Measurements from ENCODE around the gene DOLPP1. TPM values are rescaled to one million over a fixed set of nuclear protein-coding genes. Genes with fewer than 3 reads are reported as not detected.
A peak's percentile ranks its signal among the peaks of the same experiment; 100 is the strongest.

Gene DOLPP1
- total RNA-seq, 2 donors from 2014 or later: 2.9 to 7.9 TPM

GRCh38 chr9:129036241-129036922 lies 44.5 kb upstream of the DOLPP1 start, which contains the start of gene MIGA2:
TSS of gene MIGA2 (plus strand) at chr9:129036626. CDS start at chr9:129040595, 3,969 bp downstream.
- intact Hi-C loops (cut with DNase I): no loop called here

DNA sequence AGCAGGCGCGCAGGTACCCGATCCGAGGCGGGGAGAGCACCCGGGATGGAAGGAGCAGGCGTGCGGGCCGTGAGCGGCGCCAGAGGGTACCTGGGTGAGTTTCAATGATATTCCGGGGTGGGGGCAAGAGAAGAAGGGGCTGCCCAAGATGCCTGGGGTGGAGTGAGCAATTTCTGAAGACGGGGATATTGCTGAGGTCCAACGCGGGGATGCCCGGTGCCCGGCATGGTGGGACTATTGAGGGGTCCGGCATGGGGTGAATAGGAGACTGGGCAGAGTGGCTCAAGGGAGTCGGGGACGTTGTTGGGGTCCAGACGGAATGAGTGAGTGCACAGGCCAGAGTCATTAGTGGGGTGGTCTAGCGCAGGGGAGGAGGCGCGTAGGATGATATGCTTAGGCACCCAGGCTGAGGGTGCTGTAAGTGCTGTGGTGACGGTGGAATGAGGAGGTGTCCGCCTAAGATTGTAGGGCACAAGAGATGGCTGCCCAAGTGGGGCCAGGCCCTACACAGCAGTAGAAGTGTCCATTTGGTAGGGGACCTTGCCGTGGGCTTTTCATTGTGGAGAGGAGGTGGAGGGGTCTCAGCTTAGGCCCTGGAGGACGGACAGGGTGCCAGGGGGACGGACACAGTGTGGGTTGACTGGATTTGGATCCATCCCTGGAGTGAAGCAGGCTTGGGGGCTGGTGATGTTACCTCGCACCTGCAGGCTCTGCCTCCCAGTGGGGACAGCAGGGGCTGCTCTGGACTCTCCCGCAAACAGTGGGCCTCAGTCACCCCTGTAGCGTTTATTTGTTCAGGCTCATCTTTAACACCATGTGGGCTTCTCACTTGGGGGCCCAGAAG lies 43.8 kb upstream of the DOLPP1 start:
- Histone ChIP-seq H3K36me3 (replicated peaks in 1 of 2; ENCODE audit: insufficient read depth in 1 of 2, low read depth in 2 of 2) (peaks cover 0 to 1% of the 10 kb centered on the region in 2 donors), H3K4me3 (peak overlapping the region; percentile 97 to 99), H3K27ac (peak overlapping the region in 3 of 4 donors; percentile 57 to 77 (median 74)), H3K9me3 (no peaks in the 10 kb centered on the region), H3K27me3 (no peaks in the 10 kb centered on the region), H3K4me1 (peaks cover 21% of the 10 kb centered on the region)
- intact Hi-C loops (cut with DNase I): no loop called here
- DNase-seq (no peak), ATAC-seq (no peak)
- no peak for TF ChIP-seq POLR2A (IDR thresholded peaks at IDR 0.05)
- TF ChIP-seq, protein P1, sequence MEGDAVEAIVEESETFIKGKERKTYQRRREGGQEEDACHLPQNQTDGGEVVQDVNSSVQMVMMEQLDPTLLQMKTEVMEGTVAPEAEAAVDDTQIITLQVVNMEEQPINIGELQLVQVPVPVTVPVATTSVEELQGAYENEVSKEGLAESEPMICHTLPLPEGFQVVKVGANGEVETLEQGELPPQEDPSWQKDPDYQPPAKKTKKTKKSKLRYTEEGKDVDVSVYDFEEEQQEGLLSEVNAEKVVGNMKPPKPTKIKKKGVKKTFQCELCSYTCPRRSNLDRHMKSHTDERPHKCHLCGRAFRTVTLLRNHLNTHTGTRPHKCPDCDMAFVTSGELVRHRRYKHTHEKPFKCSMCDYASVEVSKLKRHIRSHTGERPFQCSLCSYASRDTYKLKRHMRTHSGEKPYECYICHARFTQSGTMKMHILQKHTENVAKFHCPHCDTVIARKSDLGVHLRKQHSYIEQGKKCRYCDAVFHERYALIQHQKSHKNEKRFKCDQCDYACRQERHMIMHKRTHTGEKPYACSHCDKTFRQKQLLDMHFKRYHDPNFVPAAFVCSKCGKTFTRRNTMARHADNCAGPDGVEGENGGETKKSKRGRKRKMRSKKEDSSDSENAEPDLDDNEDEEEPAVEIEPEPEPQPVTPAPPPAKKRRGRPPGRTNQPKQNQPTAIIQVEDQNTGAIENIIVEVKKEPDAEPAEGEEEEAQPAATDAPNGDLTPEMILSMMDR (IDR thresholded peaks at IDR 0.05): no peak
- WGBS, 2 donors: 8 to 9% methylated on average over 29 to 32 of the region's 32 CpGs

More at GRCh38 chr9:129036241-129036922, 44.5 kb upstream of the DOLPP1 start, which contains the start of gene MIGA2:
- no peaks in the 10 kb centered on the region for H3K27me3 ChIP-seq
- H3K4me3 ChIP-seq: peak within 1 kb of the TSS; percentile 97 to 99
- ATAC-seq: peak; percentile 99
- H3K9me3 ChIP-seq: no peaks in the 10 kb centered on the region
- DNase-seq: peak; percentile 97 to 99 (median 99)
- H3K4me1 ChIP-seq: peaks cover 21% of the 10 kb centered on the region
- peak; percentile 68 to 92 (median 92) for TF ChIP-seq POLR2A (IDR thresholded peaks at IDR 0.05)
- TF ChIP-seq, protein P1 (IDR thresholded peaks at IDR 0.05): peak in 2 of 7 experiments; percentile 6 to 17
- WGBS, 2 donors: 0% methylated on average over 26 to 49 of the region's 49 CpGs
- H3K27ac ChIP-seq: peak within 1 kb of the TSS; percentile 62 to 77 (median 72)
- H3K36me3 ChIP-seq (replicated peaks in 1 of 2; ENCODE audit: insufficient read depth in 1 of 2, low read depth in 2 of 2): no peaks in the 10 kb centered on the region

GRCh38 chr9:129037767-129038098 lies 43.2 kb upstream of the DOLPP1 start:
- WGBS, 2 donors: 34 to 47% methylated on average over 6 of the region's 6 CpGs

GRCh38 chr9:129038109-129038852 lies 42.6 kb upstream of the DOLPP1 start:
- no peak for ATAC-seq
- Histone ChIP-seq H3K27ac (peak overlapping the region in 2 of 4 donors; percentile 17 to 24), H3K4me3 (no peak overlapping the region), H3K36me3 (replicated peaks in 1 of 2; ENCODE audit: insufficient read depth in 1 of 2, low read depth in 2 of 2) (peaks cover 0 to 6% of the 10 kb centered on the region in 2 donors), H3K4me1 (peaks cover 21% of the 10 kb centered on the region), H3K27me3 (no peaks in the 10 kb centered on the region), H3K9me3 (no peaks in the 10 kb centered on the region)
- peak in 1 of 4 donors; percentile 29 for DNase-seq
- intact Hi-C loops (cut with DNase I): no loop called here
- TF ChIP-seq, protein P1 (IDR thresholded peaks at IDR 0.05): no peak
- no peak for TF ChIP-seq POLR2A (IDR thresholded peaks at IDR 0.05)
- WGBS, 2 donors: 57 to 69% methylated on average over 5 to 7 of the region's 8 CpGs

More at GRCh38 chr9:129037767-129038098, 43.2 kb upstream of the DOLPP1 start:
- ATAC-seq: no peak
- Histone ChIP-seq H3K4me3 (no peak overlapping the region), H3K4me1 (peaks cover 21% of the 10 kb centered on the region), H3K27ac (peak overlapping the region in 2 of 4 donors; percentile 17 to 24), H3K9me3 (no peaks in the 10 kb centered on the region), H3K27me3 (no peaks in the 10 kb centered on the region), H3K36me3 (replicated peaks in 1 of 2; ENCODE audit: insufficient read depth in 1 of 2, low read depth in 2 of 2) (peaks cover 0 to 6% of the 10 kb centered on the region in 2 donors)
- intact Hi-C loops (cut with DNase I): no loop called here
- peak in 1 of 4 donors; percentile 31 for DNase-seq
- TF ChIP-seq, protein P1 (IDR thresholded peaks at IDR 0.05): no peak
- no peak for TF ChIP-seq POLR2A (IDR thresholded peaks at IDR 0.05)
